PC-3 (cell line): ENCODE results near the gene PDE4DIP. TPM values are rescaled to one million over a fixed set of nuclear protein-coding genes. Genes with fewer than 3 reads are reported as not detected.
A peak's percentile ranks its signal among the peaks of the same experiment; 100 is the strongest.
"Not testable (repeated sequence)": the region's sequence is repeated elsewhere in the genome, so short reads cannot be mapped to it uniquely, and the experiment has no call there.

Source experiments
- ATAC-seq: fragments of 200-7000 bp; cut with Tn5 transposase; 2 replicates; pipeline ENCODE4 v1.9.1; 2020; ENCODE audit warnings: mild to moderate bottlenecking, moderate library complexity
- BruUV-seq: library from RNA; stranded (reverse); fragments of 400-500 nt; replicated peaks from 2 replicates; lab custom pipeline; 2021; lab: Mats Ljungman, UMichigan
- CTCF ChIA-PET: fragments of 300-600 bp; sonication (Branson Sonifier 250); formaldehyde crosslinking; loops from one replicate; lab custom pipeline; 2022; ENCODE audit warnings: antibody characterized with exemption; lab: Charles Lee
- POLR2A ChIA-PET: fragments of 300-600 bp; sonication (Branson Sonifier 250); formaldehyde crosslinking; loops from one replicate; lab custom pipeline; 2022; ENCODE audit warnings: antibody characterized with exemption; ENCODE audit not compliant: unreplicated experiment; lab: Charles Lee
- DNase-seq: peaks from one replicate; pipeline ENCODE4 v3.0.0-alpha.2; 2015
- H2AFZ ChIP-seq: fragments of 300-600 bp; sonication (generic); 2 replicates; pipeline ENCODE4 v1.6.0; 2016; ENCODE audit warnings: antibody characterized with exemption, low read length
- H3F3A ChIP-seq: fragments of 300-600 bp; sonication (generic); one replicate; pipeline ENCODE4 v1.6.0; 2017; ENCODE audit warnings: antibody characterized with exemption, low read length, control low read depth, mild to moderate bottlenecking; ENCODE audit not compliant: unreplicated experiment
- H3K27ac ChIP-seq: fragments of 300-600 bp; sonication (generic); 2 replicates; pipeline ENCODE4 v1.5.1; 2016; ENCODE audit warnings: mild to moderate bottlenecking, low read length
- H3K27me3 ChIP-seq: fragments of 300-600 bp; sonication (generic); 2 replicates; pipeline ENCODE4 v1.6.1; 2016; ENCODE audit warnings: low read length, mixed read lengths
- H3K36me3 ChIP-seq: fragments of 300-600 bp; sonication (generic); 2 replicates; pipeline ENCODE4 v1.6.1; 2016; ENCODE audit warnings: low read depth, mixed run types, low read length, mixed read lengths
- H3K4me1 ChIP-seq: fragments of 300-600 bp; sonication (generic); 2 replicates; pipeline ENCODE4 v1.5.1; 2016; ENCODE audit warnings: low read length; ENCODE audit not compliant: insufficient read depth
- H3K4me2 ChIP-seq: fragments of 300-600 bp; sonication (generic); 2 replicates; pipeline ENCODE4 v1.6.0; 2016; ENCODE audit warnings: low read length
- H3K4me3 ChIP-seq: fragments of 300-600 bp; sonication (generic); 2 replicates; pipeline ENCODE4 v1.5.1; 2016; ENCODE audit warnings: mild to moderate bottlenecking, low read length, mixed read lengths
- H3K79me2 ChIP-seq: fragments of 300-600 bp; sonication (generic); 2 replicates; pipeline ENCODE4 v1.6.1; 2017; ENCODE audit warnings: low read length, mixed read lengths
- H3K9ac ChIP-seq: fragments of 300-600 bp; sonication (generic); 2 replicates; pipeline ENCODE4 v1.6.0; 2016; ENCODE audit warnings: mild to moderate bottlenecking, low read length
- H3K9me2 ChIP-seq: fragments of 300-600 bp; sonication (generic); replicated peaks from 2 replicates; pipeline ENCODE4 v1.6.1; 2016; ENCODE audit warnings: mixed run types, low read length, mixed read lengths
- H3K9me3 ChIP-seq: fragments of 300-600 bp; sonication (generic); 2 replicates; pipeline ENCODE4 v1.6.1; 2016; ENCODE audit warnings: low read length, mixed read lengths
- H4K20me1 ChIP-seq: fragments of 300-600 bp; sonication (generic); 2 replicates; pipeline ENCODE4 v1.6.1; 2016; ENCODE audit warnings: low read length, mixed read lengths
- intact Hi-C: fragments of 100-400 bp; cut with micrococcal nuclease; formaldehyde crosslinking; loops from 2 replicates; pipeline ENCODE4 v1.9.0; 2023
- total RNA-seq: library from RNA; depleted of rRNA; stranded (reverse); fragments of >200 nt; gene quantifications from 2 replicates; pipeline ENCODE4 v1.2.3, GENCODE V29; 2014

Gene PDE4DIP
- total RNA-seq, 1 experiment from 2014 or later: 20.1 TPM

GRCh38 chr1:148962127-148962857 is 118.1 kb downstream of the PDE4DIP start:
- ATAC-seq, H2AFZ ChIP-seq, H3K9ac ChIP-seq, H3K36me3 ChIP-seq, H3K27ac ChIP-seq, H3F3A ChIP-seq, H3K4me2 ChIP-seq, CTCF ChIA-PET, H3K27me3 ChIP-seq, H3K9me2 ChIP-seq, BruUV-seq, H3K9me3 ChIP-seq, H3K4me3 ChIP-seq, DNase-seq, intact Hi-C loops, H4K20me1 ChIP-seq, POLR2A ChIA-PET, H3K79me2 ChIP-seq, H3K4me1 ChIP-seq: not testable (repeated sequence)

GRCh38 chr1:148966084-148966483 is 121.9 kb downstream of the PDE4DIP start:
- intact Hi-C loops, H4K20me1 ChIP-seq, H3K4me1 ChIP-seq, POLR2A ChIA-PET, H3F3A ChIP-seq, H3K27me3 ChIP-seq, H3K9me2 ChIP-seq, H3K36me3 ChIP-seq, H3K9ac ChIP-seq, H3K79me2 ChIP-seq, BruUV-seq, DNase-seq, H3K4me3 ChIP-seq, H3K4me2 ChIP-seq, H3K27ac ChIP-seq, H2AFZ ChIP-seq, H3K9me3 ChIP-seq, CTCF ChIA-PET: not testable (repeated sequence)
- peak; percentile 81 for ATAC-seq

GRCh38 chr1:148967580-148967979 is 123.4 kb downstream of the PDE4DIP start:
- H3K9ac ChIP-seq, H3K9me2 ChIP-seq, H3F3A ChIP-seq, ATAC-seq, POLR2A ChIA-PET, H3K27me3 ChIP-seq, CTCF ChIA-PET, H3K79me2 ChIP-seq, H3K4me2 ChIP-seq, H3K4me3 ChIP-seq, H2AFZ ChIP-seq, DNase-seq, H4K20me1 ChIP-seq, intact Hi-C loops, BruUV-seq, H3K4me1 ChIP-seq, H3K36me3 ChIP-seq, H3K9me3 ChIP-seq, H3K27ac ChIP-seq: not testable (repeated sequence)

- H3K27me3 ChIP-seq, H3F3A ChIP-seq, intact Hi-C loops, H3K36me3 ChIP-seq, DNase-seq, H3K9me2 ChIP-seq, H3K79me2 ChIP-seq, H3K4me2 ChIP-seq, H3K9ac ChIP-seq, H4K20me1 ChIP-seq, BruUV-seq, H3K9me3 ChIP-seq, CTCF ChIA-PET, H3K4me1 ChIP-seq, H3K4me3 ChIP-seq, POLR2A ChIA-PET, H2AFZ ChIP-seq, H3K27ac ChIP-seq: not testable (repeated sequence)
- peak; percentile 58 for ATAC-seq
Measured at GRCh38 chr1:148968682-148969081, 124.5 kb downstream of the PDE4DIP start.

GRCh38 chr1:148969126-148969525 is 124.9 kb downstream of the PDE4DIP start:
- H3K9ac ChIP-seq, H4K20me1 ChIP-seq, H3K9me2 ChIP-seq, H3K36me3 ChIP-seq, H3K4me1 ChIP-seq, H3K27me3 ChIP-seq, CTCF ChIA-PET, H3F3A ChIP-seq, POLR2A ChIA-PET, H3K4me2 ChIP-seq, H3K27ac ChIP-seq, H2AFZ ChIP-seq, BruUV-seq, H3K79me2 ChIP-seq, DNase-seq, intact Hi-C loops, H3K4me3 ChIP-seq, H3K9me3 ChIP-seq: not testable (repeated sequence)
- ATAC-seq: peak; percentile 67

DNA sequence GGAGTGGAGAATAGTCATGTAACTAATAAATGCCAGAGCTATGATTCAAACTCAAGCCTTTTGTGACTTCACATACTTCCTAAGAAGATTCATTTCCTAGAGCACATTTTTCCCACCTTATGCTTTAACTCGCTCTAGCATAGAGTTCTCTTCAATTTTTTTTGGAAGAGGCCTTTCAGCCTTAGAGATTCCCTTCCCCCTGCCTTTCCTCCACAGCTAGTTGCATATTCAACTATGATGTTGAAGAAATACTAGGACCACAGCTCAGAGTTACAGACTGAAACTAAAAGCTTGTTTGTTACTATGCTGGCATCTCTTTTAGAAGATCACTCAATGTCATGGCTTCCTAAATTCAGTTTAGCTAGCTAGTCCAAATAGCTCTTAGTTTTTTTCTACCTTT is 131.2 kb downstream of the PDE4DIP start:
- H3K36me3 ChIP-seq: peaks cover 18% of the 10 kb centered on the region
- POLR2A ChIA-PET, H3K9me2 ChIP-seq, H3K4me1 ChIP-seq, CTCF ChIA-PET, intact Hi-C loops, H3K4me3 ChIP-seq, H3K79me2 ChIP-seq, H3K9me3 ChIP-seq, H4K20me1 ChIP-seq, H3F3A ChIP-seq, H2AFZ ChIP-seq, BruUV-seq, H3K27me3 ChIP-seq: not testable (repeated sequence)
- peak; percentile 70 for DNase-seq
- peak overlapping the region; percentile 47 for H3K9ac ChIP-seq
- H3K4me2 ChIP-seq: peak overlapping the region; percentile 80
- peak; percentile 90 for ATAC-seq
- peak overlapping the region; percentile 91 for H3K27ac ChIP-seq
